Lung (tissue), 12 donors: ENCODE measurements around the gene DSTN. TPM values are rescaled to one million over a fixed set of nuclear protein-coding genes. Genes with fewer than 3 reads are reported as not detected.

Source experiments
- ATAC-seq: fragments of 200-7000 bp; cut with Tn5 transposase; one replicate; pipeline ENCODE4 v1.9.1; 2020; ENCODE audit warnings: moderate number of reproducible peaks; ENCODE audit not compliant: insufficient read depth, low FRiP score
- DNase-seq, 3 donors: peaks; one replicate each; pipeline ENCODE4 v3.0.0-alpha.2; 2013 to 2017
- H3K27ac ChIP-seq, 2 donors: one replicate each; pipeline ENCODE4 v1.5.1; 2013; ENCODE audit warnings: mild to moderate bottlenecking in 2 of 2, moderate library complexity in 2 of 2, control low read depth in 1 of 2, inconsistent platforms in 1 of 2, low read depth in 1 of 2, low read length in 1 of 2
- H3K27me3 ChIP-seq, 3 donors: one replicate each; pipeline ENCODE4 v1.5.1; 2013; ENCODE audit warnings: low read length in 2 of 3; ENCODE audit not compliant: control insufficient read depth in 3 of 3, insufficient read depth in 3 of 3
- H3K36me3 ChIP-seq, 4 donors: one replicate each; pipeline ENCODE4 v1.5.1; 2013; ENCODE audit warnings: low read length in 4 of 4, mild to moderate bottlenecking in 1 of 4, moderate library complexity in 1 of 4; ENCODE audit not compliant: control insufficient read depth in 4 of 4, insufficient read depth in 4 of 4
- H3K4me1 ChIP-seq, 5 donors: one replicate each; pipeline ENCODE4 v1.5.1; 2013; ENCODE audit warnings: low read length in 5 of 5, mild to moderate bottlenecking in 2 of 5, moderate library complexity in 1 of 5; ENCODE audit not compliant: control insufficient read depth in 5 of 5, insufficient read depth in 5 of 5
- H3K4me3 ChIP-seq: one replicate; pipeline ENCODE4 v1.5.1; 2013; ENCODE audit warnings: mild to moderate bottlenecking, control low read depth, moderate library complexity
- H3K9ac ChIP-seq, 2 donors: one replicate each; pipeline ENCODE4 v1.5.1; 2013; ENCODE audit warnings: low read length in 2 of 2, control low read depth in 1 of 2; ENCODE audit not compliant: insufficient read depth in 1 of 2
- H3K9me3 ChIP-seq, 4 donors: one replicate each; pipeline ENCODE4 v1.5.1; 2013; ENCODE audit warnings: low read length in 3 of 4, mild to moderate bottlenecking in 1 of 4, moderate library complexity in 1 of 4; ENCODE audit not compliant: control insufficient read depth in 4 of 4, insufficient read depth in 3 of 4
- WGBS, 2 donors: extraction: QIAGEN DNeasy Blood & Tissue Kit; methylation state at CpG; one replicate each; pipeline ENCODE4 v1.1.7; 2013; 5-methylcytosine and 5-hydroxymethylcytosine counted together
- polyA plus RNA-seq, 2 donors: library from polyadenylated mRNA; stranded (reverse); fragments of 200-250 nt; gene quantifications; one replicate each; pipeline ENCODE4 v1.2.1, GENCODE V29; 2013
- total RNA-seq, 2 donors: library from RNA; depleted of rRNA in 1 of 2; stranded (reverse); fragments of >200 nt in 1 of 2; gene quantifications; one replicate each; pipeline ENCODE4 v1.2.1, GENCODE V29; 2014 to 2021
- TF ChIP-seq, protein P1 (sequence below): IDR thresholded peaks from 2 replicates; pipeline ENCODE4 v1.5.1; 2012; ENCODE audit warnings: mild to moderate bottlenecking; ENCODE audit errors: control extremely low read depth, extremely low read depth
- donor health status: control.
- donor health status: control.
- donor health status: Bipolar disorder and iron deficiency.
- donor health status: healthy.
- donor health status: DM: yes; HTN: yes; CAD: no.

Gene DSTN
- total and polyA plus RNA-seq, 4 donors, result 313 to 532 (median 380) TPM

DNA sequence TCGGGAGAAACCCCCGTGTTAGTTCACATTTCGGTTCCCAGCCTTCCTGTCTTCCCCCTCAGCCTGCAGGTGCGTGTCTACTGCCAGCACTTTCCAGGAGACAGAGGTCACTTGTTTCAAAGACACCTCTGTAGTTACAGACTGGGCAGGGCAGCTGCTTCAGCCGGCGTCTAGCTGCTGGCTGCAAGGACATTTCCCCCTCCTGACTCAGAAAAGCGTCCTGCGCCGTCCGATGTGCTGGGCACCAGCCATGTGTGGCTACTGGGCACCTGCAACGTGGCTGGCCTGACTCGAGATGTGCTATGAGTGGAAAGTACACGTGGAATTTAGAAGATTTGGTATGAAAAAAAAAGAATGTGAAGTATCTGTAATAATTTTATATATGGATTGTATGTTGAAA is 74.6 kb downstream of the DSTN start:
- Histone ChIP-seq H3K27ac (no peak overlapping the region), H3K9ac (no peak overlapping the region)
- no peak for DNase-seq

DNA sequence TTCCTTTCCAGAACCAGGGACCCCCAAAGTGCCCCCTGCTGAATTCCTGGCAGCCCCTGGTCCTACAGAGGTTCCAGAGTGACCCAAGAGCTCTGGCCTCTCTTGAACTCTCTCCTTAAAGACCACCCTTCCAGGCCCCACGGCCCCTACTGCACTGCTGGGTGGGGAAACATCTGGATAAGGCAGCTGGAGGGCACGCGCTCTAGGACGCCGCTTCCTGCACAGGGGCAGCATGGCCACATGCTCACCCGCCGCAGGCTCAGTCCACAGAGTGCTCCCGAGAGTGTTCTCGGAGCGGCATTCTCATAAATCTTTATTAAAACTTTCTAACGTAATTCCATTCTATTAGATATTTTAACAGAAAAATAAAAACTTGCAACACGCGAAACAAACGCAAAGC is 75.1 kb downstream of the DSTN start:
- H3K4me1 ChIP-seq, result peaks cover 4 to 31% (median 8%) of the 10 kb centered on the region in 5 donors
- H3K27me3 ChIP-seq, result no peaks in the 10 kb centered on the region
- DNase-seq (no peak), ATAC-seq (no peak)
- no peak overlapping the region for H3K9ac ChIP-seq
- H3K4me3 ChIP-seq, result no peak overlapping the region
- H3K27ac ChIP-seq, result no peak overlapping the region
- H3K9me3 ChIP-seq, result no peaks in the 10 kb centered on the region
- TF ChIP-seq, protein P1, sequence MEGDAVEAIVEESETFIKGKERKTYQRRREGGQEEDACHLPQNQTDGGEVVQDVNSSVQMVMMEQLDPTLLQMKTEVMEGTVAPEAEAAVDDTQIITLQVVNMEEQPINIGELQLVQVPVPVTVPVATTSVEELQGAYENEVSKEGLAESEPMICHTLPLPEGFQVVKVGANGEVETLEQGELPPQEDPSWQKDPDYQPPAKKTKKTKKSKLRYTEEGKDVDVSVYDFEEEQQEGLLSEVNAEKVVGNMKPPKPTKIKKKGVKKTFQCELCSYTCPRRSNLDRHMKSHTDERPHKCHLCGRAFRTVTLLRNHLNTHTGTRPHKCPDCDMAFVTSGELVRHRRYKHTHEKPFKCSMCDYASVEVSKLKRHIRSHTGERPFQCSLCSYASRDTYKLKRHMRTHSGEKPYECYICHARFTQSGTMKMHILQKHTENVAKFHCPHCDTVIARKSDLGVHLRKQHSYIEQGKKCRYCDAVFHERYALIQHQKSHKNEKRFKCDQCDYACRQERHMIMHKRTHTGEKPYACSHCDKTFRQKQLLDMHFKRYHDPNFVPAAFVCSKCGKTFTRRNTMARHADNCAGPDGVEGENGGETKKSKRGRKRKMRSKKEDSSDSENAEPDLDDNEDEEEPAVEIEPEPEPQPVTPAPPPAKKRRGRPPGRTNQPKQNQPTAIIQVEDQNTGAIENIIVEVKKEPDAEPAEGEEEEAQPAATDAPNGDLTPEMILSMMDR, result no peak
- 93 to 96% methylated on average over 14 of the region's 14 CpGs for WGBS, 2 donors
- peaks cover 0 to 31% (median 22%) of the 10 kb centered on the region in 4 donors for H3K36me3 ChIP-seq

More for the DNA sequence above, 74.6 kb downstream of the DSTN start:
- Histone ChIP-seq H3K4me1 (peaks cover 4 to 29% (median 8%) of the 10 kb centered on the region in 5 donors), H3K9me3 (no peaks in the 10 kb centered on the region), H3K36me3 (peaks cover 0 to 33% (median 24%) of the 10 kb centered on the region in 4 donors), H3K27me3 (no peaks in the 10 kb centered on the region), H3K4me3 (no peak overlapping the region)
- TF ChIP-seq, protein P1, result no peak
- no peak for ATAC-seq
- WGBS, 2 donors, result 73 to 85% methylated on average over 13 of the region's 13 CpGs

DNA sequence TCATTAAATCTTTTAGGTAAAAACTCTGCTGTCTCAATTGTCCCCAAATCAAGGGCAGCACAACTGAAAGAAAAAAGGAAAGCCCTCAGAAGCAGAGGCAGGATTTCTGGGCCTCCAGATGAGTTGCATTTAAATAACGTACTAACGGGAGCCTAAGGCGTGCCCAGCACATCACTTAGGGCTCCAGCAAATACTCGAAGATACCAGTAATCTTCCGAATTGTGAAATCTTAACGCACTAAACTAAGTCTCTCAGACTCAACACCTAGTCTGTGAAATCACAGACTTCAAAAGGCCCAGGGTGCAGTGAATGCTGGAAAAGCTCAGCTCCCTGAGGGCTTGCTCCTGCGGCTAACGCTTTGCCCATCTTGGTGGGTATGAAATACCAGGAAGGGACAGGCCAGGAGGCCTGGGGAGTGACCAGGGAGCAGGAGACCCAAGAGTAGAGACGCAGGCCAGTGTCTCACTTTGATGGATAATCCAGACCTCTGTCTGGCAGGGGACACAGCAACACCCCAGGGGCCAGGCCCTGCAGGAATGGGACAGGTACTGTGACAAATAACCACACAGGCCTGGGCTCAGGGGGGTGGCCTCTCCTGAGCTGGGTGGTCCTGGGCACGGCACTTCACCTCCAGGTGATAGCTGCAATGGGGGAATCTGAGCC is 75.8 kb downstream of the DSTN start:
- WGBS, 2 donors, result 79 to 82% methylated on average over 10 of the region's 10 CpGs
- H3K9me3 ChIP-seq, result no peaks in the 10 kb centered on the region
- no peak overlapping the region for H3K4me3 ChIP-seq
- H3K9ac ChIP-seq, result no peak overlapping the region
- peaks cover 4 to 35% (median 11%) of the 10 kb centered on the region in 5 donors for H3K4me1 ChIP-seq
- TF ChIP-seq, protein P1, result no peak
- no peaks in the 10 kb centered on the region for H3K27me3 ChIP-seq
- no peak for DNase-seq
- peaks cover 0 to 28% (median 18%) of the 10 kb centered on the region in 4 donors for H3K36me3 ChIP-seq
- H3K27ac ChIP-seq, result no peak overlapping the region
- ATAC-seq, result no peak
